HepG2 (cell line): ENCODE results near the gene MDM4. TPM values are rescaled to one million over a fixed set of nuclear protein-coding genes. Genes with fewer than 3 reads are reported as not detected.
A peak's percentile ranks its signal among the peaks of the same experiment; 100 is the strongest.

Experiments used
- CEBPB ChIP-seq: IDR thresholded peaks from 2 replicates; pipeline ENCODE4 v1.6.1; 2011; ENCODE audit warnings: low read depth, low read length, improper control_type of control experiment, borderline replicate concordance
- CEBPG ChIP-seq: IDR thresholded peaks from 2 replicates; pipeline ENCODE4 v1.6.1; 2016
- FOXK1 ChIP-seq: sonication (generic); formaldehyde crosslinking; IDR thresholded peaks from 2 replicates; pipeline ENCODE4 v1.4.0; 2020; ENCODE audit warnings: low read depth, missing genetic modification reagents, borderline replicate concordance
- GFI1 ChIP-seq: sonication (generic); formaldehyde crosslinking; IDR thresholded peaks from 2 replicates; pipeline ENCODE4 v1.5.0; 2020; ENCODE audit warnings: missing genetic modification reagents, mild to moderate bottlenecking, borderline replicate concordance
- HMG20B ChIP-seq: conservative IDR thresholded peaks from 2 replicates; pipeline ENCODE4 v1.6.1; 2016; ENCODE audit warnings: missing genetic modification reagents, missing compliant biosample characterization
- MATR3 ChIP-seq: sonication (generic); formaldehyde crosslinking; IDR thresholded peaks from 2 replicates; pipeline ENCODE4 v1.4.0; 2020; ENCODE audit warnings: missing genetic modification reagents
- MYC ChIP-seq: sonication (generic); formaldehyde crosslinking; IDR thresholded peaks from 2 replicates; pipeline ENCODE4 v1.9.0; 2021; ENCODE audit warnings: missing genetic modification reagents, borderline replicate concordance
- NFE2L1 ChIP-seq: sonication (generic); formaldehyde crosslinking; IDR thresholded peaks from 2 replicates; pipeline ENCODE4 v1.4.0; 2020; ENCODE audit warnings: missing genetic modification reagents, mild to moderate bottlenecking, borderline replicate concordance
- PAWR ChIP-seq: sonication (generic); formaldehyde crosslinking; IDR thresholded peaks from 2 replicates; pipeline ENCODE4 v1.4.0; 2020; ENCODE audit warnings: missing genetic modification reagents, mild to moderate bottlenecking, borderline replicate concordance
- RORA ChIP-seq: sonication (generic); formaldehyde crosslinking; IDR thresholded peaks from 2 replicates; pipeline ENCODE4 v1.5.0; 2020; ENCODE audit warnings: mild to moderate bottlenecking, missing genetic modification reagents, moderate library complexity
- SIN3A ChIP-seq: IDR thresholded peaks from 2 replicates; pipeline ENCODE4 v1.6.1; 2011; ENCODE audit warnings: low read depth, mild to moderate bottlenecking, control low read depth, low read length, borderline replicate concordance
- TBX2 ChIP-seq: sonication (generic); formaldehyde crosslinking; IDR thresholded peaks from 2 replicates; pipeline ENCODE4 v1.5.0; 2020; ENCODE audit warnings: missing genetic modification reagents, mild to moderate bottlenecking, borderline replicate concordance
- TCF12 ChIP-seq, 2 experiments: fragments of 450-650 bp in 1 of 2; sonication (generic) in 1 of 2; formaldehyde crosslinking in 1 of 2; IDR thresholded peaks; 2 replicates each; pipeline versions ENCODE4 v1.6.1 to v1.8.0; 2017 to 2022; ENCODE audit warnings: antibody characterized with exemption in 1 of 2, mild to moderate bottlenecking in 1 of 2, missing genetic modification reagents in 1 of 2, moderate library complexity in 1 of 2
- ZFP36L2 ChIP-seq: sonication (generic); formaldehyde crosslinking; IDR thresholded peaks from 2 replicates; pipeline ENCODE4 v1.4.0; 2020; ENCODE audit warnings: missing genetic modification reagents
- ZNF282 ChIP-seq: fragments of 450-650 bp; IDR thresholded peaks from 2 replicates; pipeline ENCODE4 v1.6.1; 2018; ENCODE audit not compliant: partially characterized antibody
- ZNF34 ChIP-seq: sonication (generic); formaldehyde crosslinking; IDR thresholded peaks from 2 replicates; pipeline ENCODE4 v1.4.0; 2020; ENCODE audit warnings: mild to moderate bottlenecking, missing genetic modification reagents, borderline replicate concordance
- ZNF343 ChIP-seq: sonication (generic); formaldehyde crosslinking; IDR thresholded peaks from 2 replicates; pipeline ENCODE4 v1.4.0; 2020; ENCODE audit warnings: mild to moderate bottlenecking, missing genetic modification reagents
- polyA plus RNA-seq, 8 experiments: library from polyadenylated mRNA; depleted of rRNA in 3 of 8; stranded (reverse) in 7 of 8; unstranded in 1 of 8; fragments of >200 nt; fragmentation: Illumina TruSeq in 4 of 8; extraction: Trizol in 4 of 8; gene quantifications; 2 replicates each; pipeline versions ENCODE4 v1.2.1 to v1.2.3, GENCODE V29; 2011 to 2016; ENCODE audit warnings: low read depth in 4 of 8, missing spikeins in 1 of 8, mixed read lengths in 1 of 8; ENCODE audit not compliant: insufficient read depth in 1 of 8
- total RNA-seq, 5 experiments: library from RNA; depleted of rRNA; stranded (reverse); fragments of >200 nt; fragmentation: Illumina TruSeq; extraction: Trizol; gene quantifications; 2 replicates each; pipeline ENCODE4 v1.2.3, GENCODE V29; 2016; ENCODE audit warnings: low read depth in 1 of 5
- TF ChIP-seq, protein P1 (sequence below): sonication (generic); formaldehyde crosslinking; IDR thresholded peaks from 2 replicates; pipeline ENCODE4 v1.4.0; 2020; ENCODE audit warnings: missing genetic modification reagents
- TF ChIP-seq, protein P2 (sequence below): sonication (generic); formaldehyde crosslinking; IDR thresholded peaks from 2 replicates; pipeline ENCODE4 v1.9.0; 2021; ENCODE audit warnings: missing genetic modification reagents, borderline replicate concordance
- TF ChIP-seq, protein P3 (sequence below): sonication (generic); formaldehyde crosslinking; IDR thresholded peaks from 2 replicates; pipeline ENCODE4 v1.5.0; 2020; ENCODE audit warnings: missing genetic modification reagents
- TF ChIP-seq, protein P4 (sequence below): sonication (generic); formaldehyde crosslinking; IDR thresholded peaks from 2 replicates; pipeline ENCODE4 v1.5.0; 2020; ENCODE audit warnings: mild to moderate bottlenecking, low read depth, missing genetic modification reagents, borderline replicate concordance
- TF ChIP-seq, protein P5 (sequence below): fragments of 450-650 bp; IDR thresholded peaks from 2 replicates; pipeline ENCODE4 v1.6.1; 2017
- TF ChIP-seq, protein P6 (sequence below): sonication (generic); formaldehyde crosslinking; IDR thresholded peaks from 2 replicates; pipeline ENCODE4 v1.5.0; 2020; ENCODE audit warnings: missing genetic modification reagents, mild to moderate bottlenecking, borderline replicate concordance
- TF ChIP-seq, protein P7 (sequence below): sonication (generic); formaldehyde crosslinking; IDR thresholded peaks from 2 replicates; pipeline ENCODE4 v1.4.0; 2020; ENCODE audit warnings: missing genetic modification reagents

The MDM4 gene
- total and polyA plus RNA-seq, 2 of the 13 experiments (the other 11 are each of a cell fraction or from before 2014, with no cell fraction given): 14.9 to 19.0 TPM

DNA sequence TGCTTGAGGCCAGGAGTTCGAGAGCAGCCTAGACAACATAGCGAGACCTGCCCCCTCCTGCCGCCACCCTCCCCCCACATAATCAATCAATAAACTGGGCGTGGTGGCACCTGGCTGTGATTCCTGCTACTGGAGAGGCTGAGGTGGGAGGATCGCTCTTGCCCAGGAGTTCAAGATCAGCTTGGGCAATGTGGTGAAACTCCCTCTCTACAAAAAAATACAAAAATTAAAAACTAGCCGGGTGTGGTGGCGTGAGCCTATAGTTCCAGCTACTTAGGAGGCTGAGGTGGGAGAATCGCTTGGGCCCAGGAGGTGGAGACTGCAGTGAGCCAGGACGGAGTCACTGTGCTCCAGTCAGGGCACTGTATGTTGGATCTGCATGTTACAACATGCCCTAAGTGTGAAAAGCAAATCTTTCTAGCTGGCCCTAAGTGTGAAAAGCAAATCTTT, 7.0 kb upstream of the MDM4 start (continued):
- TF ChIP-seq MATR3 (no peak), RORA (CRISPR knock-in tag) (no peak), HMG20B (CRISPR knock-in tag) (0 out of 2 replicates have a peak, but pooled peaks have one; percentile 28), MYC (CRISPR knock-in tag) (no peak), GFI1 (CRISPR knock-in tag) (peak; percentile 82), ZNF343 (CRISPR knock-in tag) (no peak), TCF12 (IDR thresholded peaks at IDR 0.05) (no peak), TCF12 (CRISPR knock-in tag; IDR thresholded peaks at IDR 0.05) (no peak), CEBPB (no peak), ZFP36L2 (CRISPR knock-in tag) (no peak), FOXK1 (CRISPR knock-in tag) (no peak), ZNF282 (no peak), SIN3A (no peak), CEBPG (CRISPR knock-in tag) (no peak), ZNF34 (CRISPR knock-in tag) (no peak), NFE2L1 (CRISPR knock-in tag) (no peak), PAWR (no peak), TBX2 (CRISPR knock-in tag) (peak; percentile 88)
- TF ChIP-seq, protein P1, sequence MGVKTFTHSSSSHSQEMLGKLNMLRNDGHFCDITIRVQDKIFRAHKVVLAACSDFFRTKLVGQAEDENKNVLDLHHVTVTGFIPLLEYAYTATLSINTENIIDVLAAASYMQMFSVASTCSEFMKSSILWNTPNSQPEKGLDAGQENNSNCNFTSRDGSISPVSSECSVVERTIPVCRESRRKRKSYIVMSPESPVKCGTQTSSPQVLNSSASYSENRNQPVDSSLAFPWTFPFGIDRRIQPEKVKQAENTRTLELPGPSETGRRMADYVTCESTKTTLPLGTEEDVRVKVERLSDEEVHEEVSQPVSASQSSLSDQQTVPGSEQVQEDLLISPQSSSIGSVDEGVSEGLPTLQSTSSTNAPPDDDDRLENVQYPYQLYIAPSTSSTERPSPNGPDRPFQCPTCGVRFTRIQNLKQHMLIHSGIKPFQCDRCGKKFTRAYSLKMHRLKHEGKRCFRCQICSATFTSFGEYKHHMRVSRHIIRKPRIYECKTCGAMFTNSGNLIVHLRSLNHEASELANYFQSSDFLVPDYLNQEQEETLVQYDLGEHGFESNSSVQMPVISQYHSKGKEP (CRISPR knock-in tag): no peak
- TF ChIP-seq, protein P2, sequence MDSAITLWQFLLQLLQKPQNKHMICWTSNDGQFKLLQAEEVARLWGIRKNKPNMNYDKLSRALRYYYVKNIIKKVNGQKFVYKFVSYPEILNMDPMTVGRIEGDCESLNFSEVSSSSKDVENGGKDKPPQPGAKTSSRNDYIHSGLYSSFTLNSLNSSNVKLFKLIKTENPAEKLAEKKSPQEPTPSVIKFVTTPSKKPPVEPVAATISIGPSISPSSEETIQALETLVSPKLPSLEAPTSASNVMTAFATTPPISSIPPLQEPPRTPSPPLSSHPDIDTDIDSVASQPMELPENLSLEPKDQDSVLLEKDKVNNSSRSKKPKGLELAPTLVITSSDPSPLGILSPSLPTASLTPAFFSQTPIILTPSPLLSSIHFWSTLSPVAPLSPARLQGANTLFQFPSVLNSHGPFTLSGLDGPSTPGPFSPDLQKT (CRISPR knock-in tag): no peak
- TF ChIP-seq, protein P3, sequence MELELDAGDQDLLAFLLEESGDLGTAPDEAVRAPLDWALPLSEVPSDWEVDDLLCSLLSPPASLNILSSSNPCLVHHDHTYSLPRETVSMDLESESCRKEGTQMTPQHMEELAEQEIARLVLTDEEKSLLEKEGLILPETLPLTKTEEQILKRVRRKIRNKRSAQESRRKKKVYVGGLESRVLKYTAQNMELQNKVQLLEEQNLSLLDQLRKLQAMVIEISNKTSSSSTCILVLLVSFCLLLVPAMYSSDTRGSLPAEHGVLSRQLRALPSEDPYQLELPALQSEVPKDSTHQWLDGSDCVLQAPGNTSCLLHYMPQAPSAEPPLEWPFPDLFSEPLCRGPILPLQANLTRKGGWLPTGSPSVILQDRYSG (CRISPR knock-in tag): no peak
- TF ChIP-seq, protein P4, sequence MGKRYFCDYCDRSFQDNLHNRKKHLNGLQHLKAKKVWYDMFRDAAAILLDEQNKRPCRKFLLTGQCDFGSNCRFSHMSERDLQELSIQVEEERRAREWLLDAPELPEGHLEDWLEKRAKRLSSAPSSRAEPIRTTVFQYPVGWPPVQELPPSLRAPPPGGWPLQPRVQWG (CRISPR knock-in tag): no peak
- TF ChIP-seq, protein P5, sequence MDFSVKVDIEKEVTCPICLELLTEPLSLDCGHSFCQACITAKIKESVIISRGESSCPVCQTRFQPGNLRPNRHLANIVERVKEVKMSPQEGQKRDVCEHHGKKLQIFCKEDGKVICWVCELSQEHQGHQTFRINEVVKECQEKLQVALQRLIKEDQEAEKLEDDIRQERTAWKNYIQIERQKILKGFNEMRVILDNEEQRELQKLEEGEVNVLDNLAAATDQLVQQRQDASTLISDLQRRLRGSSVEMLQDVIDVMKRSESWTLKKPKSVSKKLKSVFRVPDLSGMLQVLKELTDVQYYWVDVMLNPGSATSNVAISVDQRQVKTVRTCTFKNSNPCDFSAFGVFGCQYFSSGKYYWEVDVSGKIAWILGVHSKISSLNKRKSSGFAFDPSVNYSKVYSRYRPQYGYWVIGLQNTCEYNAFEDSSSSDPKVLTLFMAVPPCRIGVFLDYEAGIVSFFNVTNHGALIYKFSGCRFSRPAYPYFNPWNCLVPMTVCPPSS: no peak
- TF ChIP-seq, protein P6, sequence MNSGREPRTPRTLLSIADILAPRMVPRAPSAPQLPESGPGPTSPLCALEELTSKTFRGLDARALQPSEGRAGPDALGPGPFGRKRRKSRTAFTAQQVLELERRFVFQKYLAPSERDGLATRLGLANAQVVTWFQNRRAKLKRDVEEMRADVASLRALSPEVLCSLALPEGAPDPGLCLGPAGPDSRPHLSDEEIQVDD (CRISPR knock-in tag): no peak
- TF ChIP-seq, protein P7, sequence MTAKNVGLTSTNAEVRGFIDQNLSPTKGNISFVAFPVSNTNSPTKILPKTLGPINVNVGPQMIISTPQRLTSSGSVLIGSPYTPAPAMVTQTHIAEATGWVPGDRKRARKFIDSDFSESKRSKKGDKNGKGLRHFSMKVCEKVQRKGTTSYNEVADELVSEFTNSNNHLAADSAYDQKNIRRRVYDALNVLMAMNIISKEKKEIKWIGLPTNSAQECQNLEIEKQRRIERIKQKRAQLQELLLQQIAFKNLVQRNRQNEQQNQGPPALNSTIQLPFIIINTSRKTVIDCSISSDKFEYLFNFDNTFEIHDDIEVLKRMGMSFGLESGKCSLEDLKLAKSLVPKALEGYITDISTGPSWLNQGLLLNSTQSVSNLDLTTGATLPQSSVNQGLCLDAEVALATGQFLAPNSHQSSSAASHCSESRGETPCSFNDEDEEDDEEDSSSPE (CRISPR knock-in tag): no peak
